Inferior parietal cortex (tissue), 1 donor: ENCODE measurements around the gene CHRNG.

Experiments used
- DNase-seq: peaks from one replicate; pipeline ENCODE4 v3.0.0-alpha.2; 2016; ENCODE audit errors: extremely low spot score

CHRNG gene, protein sequence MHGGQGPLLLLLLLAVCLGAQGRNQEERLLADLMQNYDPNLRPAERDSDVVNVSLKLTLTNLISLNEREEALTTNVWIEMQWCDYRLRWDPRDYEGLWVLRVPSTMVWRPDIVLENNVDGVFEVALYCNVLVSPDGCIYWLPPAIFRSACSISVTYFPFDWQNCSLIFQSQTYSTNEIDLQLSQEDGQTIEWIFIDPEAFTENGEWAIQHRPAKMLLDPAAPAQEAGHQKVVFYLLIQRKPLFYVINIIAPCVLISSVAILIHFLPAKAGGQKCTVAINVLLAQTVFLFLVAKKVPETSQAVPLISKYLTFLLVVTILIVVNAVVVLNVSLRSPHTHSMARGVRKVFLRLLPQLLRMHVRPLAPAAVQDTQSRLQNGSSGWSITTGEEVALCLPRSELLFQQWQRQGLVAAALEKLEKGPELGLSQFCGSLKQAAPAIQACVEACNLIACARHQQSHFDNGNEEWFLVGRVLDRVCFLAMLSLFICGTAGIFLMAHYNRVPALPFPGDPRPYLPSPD

DNA sequence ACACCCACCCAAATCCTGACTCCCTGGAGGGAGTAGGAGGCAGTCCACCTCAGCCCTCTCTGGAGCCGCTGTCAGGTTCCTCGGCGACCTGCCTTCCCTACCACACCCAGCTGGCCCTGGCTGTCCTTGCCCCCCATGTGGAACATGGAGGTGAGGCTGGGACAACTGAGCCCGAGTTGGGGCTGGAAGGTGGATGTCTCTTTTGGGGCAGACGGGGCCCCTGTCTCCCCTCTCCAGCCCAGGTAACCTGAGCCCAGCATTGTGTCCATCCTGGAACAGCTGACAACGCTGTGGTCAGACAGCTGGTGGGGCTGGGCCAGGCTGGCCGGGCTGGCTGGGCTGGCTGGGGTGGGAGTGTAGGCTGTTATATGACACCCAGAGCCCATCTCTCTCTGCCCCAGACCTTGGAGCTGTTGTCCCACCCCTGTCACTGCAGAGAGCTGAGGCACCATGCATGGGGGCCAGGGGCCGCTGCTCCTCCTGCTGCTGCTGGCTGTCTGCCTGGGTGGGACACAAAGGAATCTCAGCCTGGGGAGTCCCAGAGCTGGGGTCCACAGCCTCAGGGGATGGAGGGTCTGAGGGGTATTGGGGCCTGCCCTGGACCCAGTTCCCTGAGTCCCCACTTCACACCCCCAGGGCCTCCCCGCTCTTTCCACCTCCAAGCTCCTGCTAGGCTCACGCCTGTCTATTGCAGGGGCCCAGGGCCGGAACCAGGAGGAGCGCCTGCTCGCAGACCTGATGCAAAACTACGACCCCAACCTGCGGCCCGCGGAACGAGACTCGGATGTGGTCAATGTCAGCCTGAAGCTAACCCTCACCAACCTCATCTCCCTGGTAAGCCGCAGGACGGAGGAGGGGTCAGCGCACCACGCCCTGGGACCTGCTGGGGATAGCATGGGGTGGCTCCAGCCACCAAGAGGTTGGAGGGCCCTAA lies at the start of gene CHRNG:
CHRNG (plus strand) TSS at position 395 of the 934 bp plus-strand sequence; CDS start at position 451, 56 bp downstream.
- no peak for DNase-seq

DNA sequence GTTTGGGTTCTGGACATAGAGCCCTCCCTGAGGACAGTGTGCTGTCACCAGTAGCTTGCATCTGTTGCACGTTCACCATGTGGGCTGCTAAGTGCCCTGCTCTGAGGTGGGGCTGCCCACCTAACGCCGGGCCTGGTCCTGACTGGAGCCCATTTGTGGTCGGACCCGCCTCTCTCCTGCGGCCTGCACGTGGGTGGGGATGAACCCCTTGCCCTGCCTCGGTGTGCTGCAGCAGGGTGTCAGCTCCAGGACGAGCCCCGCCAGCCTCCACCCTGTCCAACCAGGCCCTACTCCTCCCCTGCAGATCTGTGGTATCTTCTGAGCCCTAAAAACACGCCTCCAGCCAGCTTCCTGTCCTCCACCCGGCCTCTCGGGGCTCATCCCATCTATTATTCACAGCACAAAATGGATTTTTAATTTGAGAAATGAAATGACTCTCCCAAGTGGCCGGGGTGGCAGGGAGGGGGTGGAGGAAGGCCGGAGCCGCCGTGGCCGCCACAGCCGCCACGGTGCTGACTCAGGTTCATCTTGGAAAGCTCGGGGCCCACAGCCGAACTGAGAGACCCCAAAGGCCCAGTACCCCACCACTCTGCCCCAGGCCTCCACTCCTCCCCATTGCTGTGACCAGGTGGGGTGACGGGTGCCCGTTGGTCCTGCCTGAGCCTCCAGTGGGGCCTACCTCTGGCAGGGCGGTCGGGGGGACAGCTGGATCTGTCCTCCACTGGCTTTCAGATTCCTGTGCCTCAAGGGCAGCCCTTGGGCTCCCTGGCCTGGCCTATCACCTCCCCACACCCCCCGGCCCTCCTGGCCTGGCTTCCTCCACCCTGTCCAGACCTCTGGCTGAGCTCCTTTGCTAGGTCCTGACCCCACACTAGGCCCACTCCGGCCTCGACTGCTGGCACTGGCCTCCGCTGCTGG lies 49.0 kb upstream of the CHRNG start:
- DNase-seq, result no peak

GRCh38 chr2:232491139-232491780 lies 48.2 kb upstream of the CHRNG start:
- no peak for DNase-seq

DNA sequence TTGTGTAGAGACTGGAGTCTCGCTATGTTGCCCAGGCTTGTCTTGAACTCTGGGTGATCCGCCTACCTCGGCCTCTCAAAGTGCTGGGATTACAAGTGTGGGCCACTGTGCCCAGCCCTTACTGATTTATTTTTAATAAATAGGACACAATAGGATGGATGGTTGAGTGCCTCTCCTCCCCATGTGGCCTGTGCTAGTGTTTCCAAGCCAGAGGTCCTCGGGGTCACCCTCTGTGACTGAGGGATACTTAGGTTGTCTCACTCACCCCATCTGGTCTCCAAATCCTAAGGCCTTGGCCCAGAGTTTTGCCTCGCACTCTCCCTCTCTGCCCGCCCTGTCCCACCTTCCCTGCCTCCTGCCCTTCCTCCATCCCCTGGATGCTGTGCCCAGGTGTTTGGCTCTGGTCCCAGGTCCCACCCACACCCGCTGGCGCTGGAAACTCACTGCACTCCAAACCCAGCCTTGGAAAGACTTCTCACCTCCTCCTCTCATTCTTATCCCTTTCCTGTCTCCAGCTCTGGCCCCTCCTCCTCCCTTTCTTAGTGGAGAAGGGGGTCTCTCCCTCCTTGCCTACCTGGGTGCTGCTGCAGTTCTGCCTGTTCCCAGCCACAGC lies 47.1 kb upstream of the CHRNG start:
- no peak for DNase-seq

DNA sequence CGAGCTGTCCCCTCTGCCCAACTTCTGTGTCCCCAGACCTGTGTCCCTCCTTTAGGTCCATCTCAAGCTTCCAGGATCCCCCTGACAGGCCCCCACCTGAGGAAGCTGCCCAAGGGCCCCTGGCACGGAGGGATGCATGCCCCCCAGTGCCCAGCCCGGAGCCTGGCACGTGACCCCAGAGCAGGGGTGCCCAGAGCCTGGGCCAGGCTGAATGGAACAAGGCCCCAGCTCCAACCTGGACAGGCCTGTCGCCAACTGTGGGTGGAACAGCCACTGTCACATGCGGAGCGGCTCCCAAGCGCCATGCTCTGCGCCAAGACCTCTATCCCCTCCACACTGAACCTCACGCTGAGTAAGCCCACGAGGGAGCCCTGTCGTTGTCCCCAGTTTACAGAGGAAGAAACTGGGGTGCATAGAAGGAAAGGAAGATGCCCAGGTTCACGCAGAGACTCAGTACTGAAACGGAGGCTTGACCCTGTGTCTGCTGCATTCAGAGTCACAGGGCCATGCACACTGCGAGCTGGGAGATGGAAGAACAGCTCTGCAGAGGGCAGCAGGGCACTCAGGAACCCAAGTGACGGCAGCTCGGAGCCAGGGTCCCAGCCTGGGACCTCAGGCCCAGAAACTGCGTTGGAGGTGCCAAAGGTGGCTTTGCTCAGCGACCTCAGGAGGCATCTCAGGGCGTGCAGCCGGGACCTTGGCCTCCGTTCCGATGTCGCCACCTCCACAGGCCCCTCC lies 46.4 kb upstream of the CHRNG start:
- DNase-seq, result no peak

- DNase-seq, result no peak
Measured at GRCh38 chr2:232493701-232494474, 45.6 kb upstream of the CHRNG start.

- no peak for DNase-seq
Measured at GRCh38 chr2:232494542-232494941, 45.0 kb upstream of the CHRNG start.

- DNase-seq, result no peak
Measured at GRCh38 chr2:232495292-232495691, 44.2 kb upstream of the CHRNG start.

DNA sequence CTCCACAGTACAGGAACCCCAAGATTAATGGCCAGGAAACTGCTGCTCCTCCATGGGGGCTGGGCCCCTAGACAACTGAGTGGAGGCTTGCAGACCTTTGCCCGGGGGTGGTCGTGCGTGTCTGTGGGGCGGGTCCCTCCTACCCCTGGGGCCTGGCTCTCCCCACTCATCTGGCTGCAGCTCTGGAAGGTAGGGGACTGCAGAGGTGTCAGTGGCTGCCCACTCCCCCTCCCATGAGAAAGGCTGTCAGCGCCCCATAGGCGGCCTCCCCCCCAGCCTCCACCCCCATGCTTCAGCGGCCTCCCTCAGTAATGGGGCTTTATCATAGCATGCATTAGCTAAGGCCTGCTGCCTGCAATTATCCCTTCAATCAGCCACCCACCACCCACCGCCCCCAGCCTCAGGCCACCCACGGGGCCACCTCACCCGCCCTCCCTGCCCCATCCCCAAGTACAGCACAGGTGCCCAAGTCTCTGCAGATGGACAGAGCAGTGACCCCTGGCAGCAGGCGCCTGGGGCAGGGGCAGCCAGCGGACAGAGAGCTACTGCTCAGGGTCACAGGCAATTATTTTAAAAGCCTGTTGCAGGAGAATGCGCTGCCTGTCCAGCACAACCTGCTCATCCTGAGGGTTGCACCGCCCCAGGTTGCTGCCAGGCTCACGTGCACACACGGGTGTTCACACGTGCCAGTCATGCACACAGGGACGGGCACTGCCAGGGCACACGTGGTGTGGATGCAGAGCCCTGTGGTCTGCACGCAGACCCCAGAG lies 42.8 kb upstream of the CHRNG start:
- DNase-seq, result no peak

- no peak for DNase-seq
Measured at GRCh38 chr2:232497348-232497747, 42.1 kb upstream of the CHRNG start.

DNA sequence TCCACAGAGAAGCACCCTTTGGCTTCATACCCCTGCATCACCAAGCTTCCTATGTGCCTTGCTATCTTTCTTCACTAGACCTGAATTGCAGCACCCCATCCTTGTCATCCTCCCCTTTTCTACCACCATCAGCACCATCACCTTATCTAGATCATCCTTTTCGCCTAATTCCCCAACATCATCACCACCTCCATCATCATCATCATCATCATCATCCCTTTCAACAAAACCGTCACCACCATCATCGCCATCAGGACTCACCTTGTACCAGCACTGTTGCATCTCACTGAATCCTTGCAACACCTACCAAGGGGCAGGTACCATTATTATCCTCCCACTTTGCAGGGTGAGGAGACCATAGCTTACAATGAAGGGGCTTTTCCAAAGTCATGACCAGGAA lies 41.0 kb upstream of the CHRNG start:
- DNase-seq, result no peak

GRCh38 chr2:232501331-232501771 lies 38.1 kb upstream of the CHRNG start:
- no peak for DNase-seq

DNA sequence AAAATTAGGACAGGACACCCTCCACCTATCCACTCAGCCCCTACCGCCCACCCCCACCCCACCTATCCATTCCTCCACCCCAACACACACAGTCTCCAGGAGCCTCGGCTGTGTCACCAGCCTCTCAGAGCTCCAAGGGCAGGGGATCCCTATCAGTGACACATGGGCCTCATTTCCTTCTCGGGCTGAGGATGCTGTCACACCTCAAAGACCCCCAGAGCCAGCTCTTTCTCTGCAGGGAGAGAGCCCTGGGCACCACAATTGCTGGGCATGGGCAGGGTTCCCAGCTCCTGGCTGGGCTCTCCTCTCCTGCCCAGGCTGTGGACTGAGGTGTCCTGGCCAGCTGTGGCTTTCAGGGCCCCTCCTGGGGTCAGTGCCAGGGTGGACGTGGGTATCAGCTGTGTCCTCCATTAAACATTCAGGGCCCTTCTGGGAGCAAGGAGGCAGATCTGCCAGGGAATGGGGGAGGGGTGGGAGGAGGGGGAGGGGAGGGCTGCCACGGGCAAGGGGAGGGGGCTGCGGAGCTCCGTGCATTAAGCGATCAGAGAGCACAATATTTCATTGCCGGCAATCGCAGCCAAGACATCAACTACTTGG lies 37.6 kb upstream of the CHRNG start:
- DNase-seq, result no peak

- no peak for DNase-seq
Measured at GRCh38 chr2:232502511-232502910, 37.0 kb upstream of the CHRNG start.

DNA sequence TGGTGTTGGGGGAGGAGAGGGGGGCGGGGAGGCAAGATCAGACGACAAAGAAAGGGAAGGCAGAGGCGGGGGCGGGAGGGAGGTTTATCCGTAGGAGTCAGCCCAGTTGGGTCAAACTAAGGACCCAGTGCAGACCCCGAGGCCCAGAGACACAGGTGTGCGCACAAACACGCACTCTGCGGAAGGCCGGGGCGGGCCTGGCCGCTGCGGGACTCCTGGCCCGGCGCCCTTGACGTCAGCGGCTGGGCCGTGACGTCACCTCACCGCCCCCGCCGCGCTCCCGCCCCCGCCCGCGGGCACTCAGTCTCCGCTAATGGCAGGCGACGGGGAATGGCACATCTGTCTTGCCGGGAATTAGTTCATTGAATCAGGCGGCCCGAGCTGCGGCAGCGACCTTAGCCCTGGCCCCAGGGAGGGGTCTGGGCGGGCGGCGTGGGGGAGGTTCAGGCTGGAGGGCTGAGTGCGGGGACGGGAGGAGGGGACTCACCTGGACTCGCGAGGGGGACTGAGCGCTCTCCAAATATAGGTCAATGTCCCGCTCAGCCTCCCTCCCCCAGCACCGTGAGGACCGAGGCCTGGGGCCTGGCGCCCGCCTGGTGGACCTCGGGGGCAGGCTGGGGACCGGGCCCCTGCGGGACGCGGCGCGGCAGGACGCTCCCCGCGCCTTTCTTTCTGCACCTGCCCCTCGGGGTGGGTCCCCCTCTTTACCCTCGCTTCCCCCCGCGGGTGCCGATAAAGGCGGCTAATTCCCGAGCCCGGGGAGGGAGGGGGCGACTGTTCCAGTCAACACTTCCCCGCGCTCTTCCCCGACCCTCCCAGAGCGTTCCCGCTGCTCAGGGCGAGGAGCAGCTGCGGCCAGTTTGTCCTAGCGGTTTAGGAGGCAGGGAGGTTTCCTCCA lies 36.3 kb upstream of the CHRNG start:
- no peak for DNase-seq

- no peak for DNase-seq
Measured at GRCh38 chr2:232503809-232504323, 35.6 kb upstream of the CHRNG start.
